GM18870 (cell line): ENCODE results near the gene PALM.

Source experiments
- ATAC-seq: cut with Tn5 transposase; IDR thresholded peaks from one replicate; pipeline ENCODE4 v1.9.1; 2021; ENCODE audit warnings: moderate library complexity; ENCODE audit not compliant: unreplicated experiment

Gene PALM

DNA sequence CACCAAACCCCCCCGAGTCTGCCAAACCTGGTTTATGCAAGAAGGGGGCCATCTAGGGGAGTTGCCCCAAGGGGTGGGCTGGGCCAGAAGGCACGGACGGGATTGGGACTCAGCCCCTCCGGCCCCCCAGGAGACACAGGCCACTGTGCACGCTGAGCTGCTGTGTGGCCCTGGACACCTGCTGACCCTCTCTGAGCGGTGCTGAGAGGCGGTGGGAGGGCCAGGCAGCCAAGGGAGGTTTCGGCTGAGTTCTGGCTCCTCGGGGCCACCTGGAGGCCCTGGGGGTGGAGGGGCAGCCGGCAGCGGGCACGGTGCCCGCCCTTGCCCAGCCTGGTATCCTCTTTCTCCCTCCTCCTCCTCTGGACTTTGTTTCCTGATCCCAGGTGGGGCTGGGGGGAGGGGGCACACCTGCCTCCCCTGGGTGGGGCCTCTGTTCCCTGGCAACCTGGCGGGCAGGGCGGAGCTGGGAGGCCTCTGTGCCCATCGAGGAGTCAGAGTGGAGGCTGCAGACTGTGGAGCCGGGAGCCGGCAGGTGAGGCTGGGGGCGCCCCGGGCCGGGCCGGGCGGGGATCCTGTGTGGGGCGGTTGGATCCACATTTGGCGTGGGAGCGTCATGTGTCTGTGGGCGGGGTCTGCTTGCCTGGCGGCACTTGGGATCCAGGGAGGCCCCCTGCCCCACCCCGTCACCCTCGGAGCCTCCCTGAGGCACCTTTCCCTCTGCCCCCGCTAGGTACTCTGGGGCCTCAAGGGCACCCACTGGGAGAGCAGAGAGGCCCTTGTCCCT lies 42.1 kb downstream of the PALM start, which contains the start of gene MISP:
MISP (plus strand) TSS at position 473 of the 784 bp plus-strand sequence. CDS start 5,835 bp downstream, outside the sequence.
- no peak for ATAC-seq

DNA sequence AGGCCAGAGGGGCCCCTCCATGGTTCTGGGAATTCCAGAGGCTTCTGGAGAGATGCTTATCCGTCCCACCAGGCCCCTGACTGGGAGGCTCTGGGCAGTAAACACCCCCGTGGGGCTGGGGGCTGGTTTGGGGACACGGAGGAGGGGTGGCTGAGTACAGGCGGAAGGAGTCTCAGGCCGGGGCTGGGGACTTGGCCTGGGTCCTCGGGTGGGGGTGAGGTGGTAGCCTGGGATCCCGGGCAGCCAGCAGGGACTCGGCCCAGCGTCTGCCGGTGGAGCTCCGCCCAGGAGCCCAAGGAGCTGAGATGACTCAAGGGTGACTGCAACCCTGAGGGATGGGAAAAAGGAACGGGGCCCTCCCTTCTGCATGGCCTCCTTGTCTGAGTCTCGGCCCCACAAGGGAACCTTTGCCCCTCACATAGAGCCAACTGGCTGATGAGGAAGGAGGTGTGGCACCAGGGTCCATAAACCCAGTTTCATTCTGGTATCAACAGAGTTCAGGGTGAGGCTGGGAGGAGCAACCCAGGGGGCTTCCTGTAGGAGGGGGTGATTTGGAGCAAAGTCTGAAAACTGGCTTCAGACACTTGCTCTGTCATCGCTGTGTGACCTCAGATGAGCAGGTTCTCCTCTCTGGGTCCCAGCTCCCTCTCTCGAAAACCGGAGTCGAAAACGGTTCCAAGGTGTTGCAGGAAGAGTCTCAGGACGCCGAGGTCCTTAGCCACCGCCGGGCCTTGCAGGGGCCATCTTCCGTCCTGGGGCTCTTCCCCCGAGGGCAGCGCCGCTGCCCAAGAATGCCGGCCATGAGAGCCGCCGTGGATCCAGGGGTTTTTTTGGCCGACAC lies 43.0 kb downstream of the PALM start:
- no peak for ATAC-seq

DNA sequence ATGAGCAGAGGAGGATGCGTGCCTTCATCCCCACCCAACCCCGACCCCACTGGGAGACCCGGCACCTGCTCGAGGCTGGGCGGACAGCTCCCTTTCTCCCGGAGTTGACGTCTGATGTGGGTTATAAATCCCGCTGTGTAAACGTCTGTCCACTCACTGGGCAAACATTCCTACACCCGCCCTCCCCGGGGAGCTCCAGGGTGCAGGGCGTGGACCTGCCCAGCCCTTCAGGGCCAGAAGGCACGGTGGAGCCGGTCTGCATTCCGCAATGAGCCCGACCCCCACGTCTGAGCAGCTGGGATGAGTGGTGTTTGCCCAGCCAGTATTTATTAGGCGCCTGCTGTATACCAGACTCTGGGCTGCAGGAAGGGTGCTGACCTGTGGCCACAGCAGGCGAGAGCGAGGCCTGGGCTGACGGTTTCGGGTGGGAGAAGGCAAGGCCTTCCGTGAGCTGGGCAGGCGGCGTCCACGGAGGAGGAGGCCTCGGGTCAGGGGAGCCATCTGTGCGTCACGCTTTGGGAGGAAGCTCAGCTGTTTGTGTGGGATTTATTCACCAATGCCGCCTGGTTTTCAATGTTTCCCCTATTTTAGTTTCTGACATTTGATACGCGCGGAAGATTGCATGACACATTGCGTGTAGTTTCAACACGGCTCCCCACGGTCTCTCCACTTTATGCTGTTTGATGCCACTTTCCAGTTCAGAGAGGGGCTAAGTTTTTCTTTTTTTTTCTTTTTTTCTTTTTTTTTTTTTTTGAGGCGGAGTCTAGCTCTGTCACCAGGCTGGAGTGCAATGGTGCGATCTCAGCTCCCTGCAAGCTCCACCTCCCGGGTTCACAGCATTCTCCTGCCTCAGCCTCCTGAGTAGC lies 44.1 kb downstream of the PALM start:
- no peak for ATAC-seq

DNA sequence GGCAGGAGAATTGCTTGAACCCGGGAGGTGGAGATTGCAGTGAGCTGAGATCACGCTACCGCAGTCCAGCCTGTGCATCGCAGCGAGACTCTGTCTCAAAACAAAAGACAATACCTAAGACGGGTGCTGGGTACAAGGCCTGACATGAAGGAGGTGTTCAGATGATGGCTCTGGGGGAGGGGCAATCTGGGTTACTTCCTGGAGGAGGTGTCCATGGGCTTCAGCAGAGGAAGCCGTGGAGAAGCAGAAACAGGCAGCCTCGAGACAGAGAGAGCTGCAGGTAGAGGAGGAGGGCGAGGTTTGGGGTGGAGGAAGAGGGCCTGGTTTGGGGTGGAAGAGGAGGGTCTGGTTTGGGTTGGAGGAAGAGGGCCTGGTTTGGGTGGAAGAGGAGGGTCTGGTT lies 45.8 kb downstream of the PALM start:
- ATAC-seq = no peak

DNA sequence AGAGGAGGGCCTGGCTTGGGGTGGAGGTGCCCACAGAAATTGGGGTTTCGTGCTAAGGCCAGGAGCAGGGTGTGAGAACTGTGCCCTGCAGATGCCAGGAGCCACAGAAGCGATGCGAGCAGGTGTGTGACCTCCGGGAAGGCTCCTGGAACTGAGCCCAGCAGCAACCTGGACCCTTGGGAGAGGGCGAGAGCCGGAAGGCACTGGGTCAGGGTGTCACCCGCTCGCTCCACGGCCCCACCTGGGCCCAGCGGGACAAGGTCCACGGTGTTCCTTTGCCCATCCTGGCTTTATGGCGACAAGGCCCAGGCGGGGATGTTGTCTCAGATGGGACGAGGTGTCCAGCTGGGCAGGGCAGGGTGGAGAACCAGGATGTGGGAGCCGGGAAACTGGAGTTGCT lies 46.3 kb downstream of the PALM start:
- ATAC-seq = no peak

DNA sequence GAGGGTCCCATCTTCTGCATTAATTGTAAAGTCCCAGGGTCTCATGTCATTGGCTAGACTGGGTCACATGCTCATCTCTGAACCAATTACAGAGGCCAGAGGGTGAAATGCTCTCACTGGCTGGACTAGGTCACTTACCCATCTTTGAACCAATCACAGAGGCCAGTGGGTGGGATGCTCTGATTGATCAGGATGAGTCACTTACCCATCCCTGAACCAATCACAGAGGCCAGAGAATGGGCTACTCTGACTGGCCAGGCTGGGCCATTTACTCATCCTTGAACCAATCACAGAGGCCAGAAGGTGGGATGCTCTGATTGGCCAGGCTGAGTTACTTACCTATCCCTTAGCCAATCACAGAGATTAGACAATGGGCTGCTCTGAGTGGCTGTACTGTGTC lies 47.5 kb downstream of the PALM start:
- no peak for ATAC-seq

DNA sequence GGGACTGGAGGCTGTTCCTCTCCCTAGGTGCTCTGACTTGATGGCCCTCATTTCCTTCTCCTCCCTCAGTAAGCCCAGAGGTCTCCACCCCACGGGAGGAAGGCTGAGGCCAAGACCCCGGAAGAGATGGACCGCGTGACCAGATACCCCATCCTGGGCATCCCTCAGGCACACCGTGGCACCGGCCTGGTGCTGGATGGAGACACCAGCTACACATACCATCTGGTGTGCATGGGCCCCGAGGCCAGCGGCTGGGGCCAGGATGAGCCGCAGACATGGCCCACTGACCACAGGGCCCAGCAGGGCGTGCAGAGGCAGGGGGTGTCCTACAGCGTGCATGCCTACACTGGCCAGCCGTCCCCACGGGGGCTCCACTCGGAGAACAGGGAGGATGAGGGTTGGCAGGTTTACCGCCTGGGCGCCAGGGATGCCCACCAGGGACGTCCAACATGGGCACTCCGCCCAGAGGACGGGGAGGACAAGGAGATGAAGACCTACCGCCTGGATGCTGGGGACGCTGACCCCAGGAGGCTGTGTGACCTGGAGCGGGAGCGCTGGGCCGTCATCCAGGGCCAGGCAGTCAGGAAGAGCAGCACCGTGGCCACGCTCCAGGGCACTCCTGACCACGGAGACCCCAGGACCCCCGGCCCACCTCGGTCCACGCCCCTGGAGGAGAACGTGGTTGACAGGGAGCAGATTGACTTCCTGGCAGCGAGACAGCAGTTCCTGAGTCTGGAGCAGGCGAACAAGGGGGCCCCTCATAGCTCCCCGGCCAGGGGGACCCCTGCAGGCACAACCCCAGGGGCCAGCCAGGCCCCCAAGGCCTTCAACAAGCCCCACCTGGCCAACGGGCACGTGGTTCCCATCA lies 48.3 kb downstream of the PALM start:
- no peak for ATAC-seq

DNA sequence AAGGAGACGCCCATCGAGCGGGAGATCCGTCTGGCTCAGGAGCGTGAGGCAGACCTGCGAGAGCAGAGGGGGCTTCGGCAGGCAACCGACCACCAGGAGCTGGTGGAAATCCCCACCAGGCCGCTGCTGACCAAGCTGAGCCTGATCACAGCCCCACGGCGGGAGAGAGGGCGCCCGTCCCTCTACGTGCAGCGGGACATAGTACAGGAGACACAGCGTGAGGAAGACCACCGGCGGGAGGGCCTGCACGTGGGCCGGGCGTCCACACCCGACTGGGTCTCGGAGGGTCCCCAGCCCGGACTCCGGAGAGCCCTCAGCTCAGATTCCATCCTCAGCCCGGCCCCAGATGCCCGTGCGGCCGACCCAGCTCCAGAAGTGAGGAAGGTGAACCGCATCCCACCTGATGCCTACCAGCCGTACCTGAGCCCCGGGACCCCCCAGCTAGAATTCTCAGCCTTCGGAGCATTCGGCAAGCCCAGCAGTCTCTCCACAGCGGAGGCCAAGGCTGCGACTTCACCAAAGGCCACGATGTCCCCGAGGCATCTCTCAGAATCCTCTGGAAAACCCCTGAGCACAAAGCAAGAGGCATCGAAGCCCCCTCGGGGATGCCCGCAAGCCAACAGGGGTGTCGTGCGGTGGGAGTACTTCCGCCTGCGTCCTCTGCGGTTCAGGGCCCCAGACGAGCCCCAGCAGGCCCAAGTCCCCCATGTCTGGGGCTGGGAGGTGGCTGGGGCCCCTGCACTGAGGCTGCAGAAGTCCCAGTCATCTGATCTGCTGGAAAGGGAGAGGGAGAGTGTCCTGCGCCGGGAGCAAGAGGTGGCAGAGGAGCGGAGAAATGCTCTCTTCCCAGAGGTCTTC lies 49.3 kb downstream of the PALM start:
- no peak for ATAC-seq

DNA sequence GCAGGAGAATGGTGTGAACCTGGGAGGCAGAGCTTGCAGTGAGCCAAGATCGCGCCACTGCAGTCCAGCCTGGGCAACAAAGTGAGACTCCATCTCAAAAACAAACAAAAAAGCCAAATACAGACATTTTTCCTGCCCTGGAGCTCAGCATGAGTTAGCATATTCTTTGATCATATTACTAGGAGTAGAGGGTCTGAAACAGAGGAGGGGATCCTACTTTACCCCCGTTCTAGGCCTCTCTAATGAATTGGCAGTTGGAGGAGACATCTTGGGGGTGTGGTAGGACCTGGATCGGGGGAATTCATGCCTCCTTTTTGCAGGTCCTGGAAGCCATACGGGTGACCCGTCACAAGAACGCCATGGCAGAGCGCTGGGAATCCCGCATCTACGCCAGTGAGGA lies 54.4 kb downstream of the PALM start:
- no peak for ATAC-seq

DNA sequence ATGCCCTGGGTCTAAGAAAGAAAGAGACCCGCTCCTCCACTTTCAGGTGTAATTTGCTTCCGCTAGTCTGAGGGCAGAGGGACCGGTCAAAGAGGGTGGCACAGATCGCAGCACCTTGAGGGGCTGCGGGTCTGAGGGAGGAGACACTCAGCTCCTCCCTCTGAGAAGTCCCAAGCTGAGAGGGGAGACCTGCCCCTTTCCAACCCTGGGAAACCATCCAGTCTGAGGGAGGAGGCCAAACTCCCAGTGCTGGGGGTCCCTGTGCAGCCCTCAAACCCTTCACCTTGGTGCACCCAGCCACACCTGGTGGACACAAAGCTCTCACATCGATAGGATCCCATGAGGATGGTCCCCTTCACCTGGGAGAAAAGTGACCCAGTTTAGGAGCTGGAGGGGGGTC lies 55.1 kb downstream of the PALM start:
- ATAC-seq = no peak

DNA sequence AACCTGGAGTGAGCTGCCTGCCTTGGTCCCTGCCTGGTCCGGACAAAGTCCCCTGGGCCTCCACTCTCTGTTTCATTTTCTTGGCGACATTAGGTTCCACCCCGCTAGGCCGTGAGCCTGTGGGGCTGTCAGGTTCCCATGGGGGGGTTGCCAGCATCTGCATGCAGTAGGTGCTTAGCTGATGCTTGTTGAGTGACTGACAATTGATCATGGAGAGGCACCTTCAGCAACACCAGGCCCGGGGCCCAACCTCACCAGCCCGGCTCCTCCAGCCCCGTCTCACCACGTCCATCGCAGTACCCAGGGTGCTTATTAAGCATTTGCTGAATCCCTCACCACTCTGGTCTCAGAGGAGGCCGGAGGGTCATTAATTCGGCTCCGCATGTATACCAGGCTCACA lies 55.6 kb downstream of the PALM start:
- no peak for ATAC-seq

DNA sequence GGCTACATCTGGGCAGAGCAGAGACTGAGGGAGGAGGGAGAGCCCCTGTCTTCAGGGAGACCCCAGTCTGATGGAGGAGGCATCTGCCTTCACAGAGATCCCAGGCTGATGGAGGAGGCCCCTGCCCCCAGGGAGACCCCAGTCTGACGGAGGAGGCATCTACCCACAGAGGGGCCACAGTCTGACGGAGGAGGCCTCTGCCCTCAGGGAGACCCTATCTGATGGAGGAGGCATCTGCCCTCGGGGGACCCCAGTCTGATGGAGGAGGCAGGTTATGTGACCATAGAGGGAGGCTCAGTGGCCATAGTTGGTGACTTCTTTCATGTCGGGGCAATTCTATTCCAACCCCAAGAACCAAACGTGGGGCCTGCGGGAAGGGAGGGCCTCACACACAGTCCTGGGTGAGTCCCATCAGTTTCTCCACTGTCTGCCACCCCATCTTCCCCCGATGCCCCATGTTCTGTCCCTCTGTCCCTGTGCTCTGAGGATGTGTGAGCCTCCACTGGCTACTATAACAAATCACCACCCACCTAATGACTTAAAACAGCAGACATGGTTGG lies 56.5 kb downstream of the PALM start:
- ATAC-seq = no peak

DNA sequence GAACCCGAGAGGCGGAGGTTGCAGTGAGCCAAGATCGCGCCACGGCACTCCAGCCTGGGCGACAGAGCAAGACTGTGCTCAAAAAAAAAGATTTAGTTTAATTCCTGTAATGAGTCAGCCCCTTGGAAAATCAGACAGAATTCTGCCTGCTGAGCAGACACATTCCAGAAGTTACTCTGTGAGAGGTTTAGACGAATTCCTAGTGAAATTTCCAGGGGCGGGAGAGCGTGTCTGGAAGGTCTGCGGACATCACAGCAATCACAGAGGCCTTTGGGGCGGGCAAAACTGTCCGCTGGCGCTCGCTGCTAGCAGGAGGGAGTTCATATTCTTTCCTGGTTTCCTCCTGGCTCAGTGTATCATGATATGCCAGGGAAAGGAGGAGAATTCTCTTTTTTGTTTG lies 59.7 kb downstream of the PALM start:
- ATAC-seq = no peak

DNA sequence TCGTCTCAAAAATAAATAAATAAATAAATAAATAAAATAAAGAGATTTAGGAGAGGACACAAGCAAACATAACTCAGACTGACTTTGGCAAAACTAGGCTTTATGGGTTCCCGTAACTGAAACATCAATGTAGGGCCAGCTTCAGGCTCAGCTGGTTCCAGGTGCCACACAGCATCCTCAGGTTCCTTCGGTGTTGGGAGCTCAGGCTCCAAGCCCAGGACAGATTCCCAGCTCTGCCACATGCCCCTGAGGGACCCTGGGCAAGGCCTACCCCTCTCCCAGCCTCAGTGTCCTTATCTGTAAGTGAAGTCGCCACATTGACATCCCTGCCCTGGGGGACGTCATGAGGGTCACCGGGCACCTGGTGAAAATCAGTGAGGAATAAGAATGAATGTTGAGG lies 60.9 kb downstream of the PALM start:
- no peak for ATAC-seq

DNA sequence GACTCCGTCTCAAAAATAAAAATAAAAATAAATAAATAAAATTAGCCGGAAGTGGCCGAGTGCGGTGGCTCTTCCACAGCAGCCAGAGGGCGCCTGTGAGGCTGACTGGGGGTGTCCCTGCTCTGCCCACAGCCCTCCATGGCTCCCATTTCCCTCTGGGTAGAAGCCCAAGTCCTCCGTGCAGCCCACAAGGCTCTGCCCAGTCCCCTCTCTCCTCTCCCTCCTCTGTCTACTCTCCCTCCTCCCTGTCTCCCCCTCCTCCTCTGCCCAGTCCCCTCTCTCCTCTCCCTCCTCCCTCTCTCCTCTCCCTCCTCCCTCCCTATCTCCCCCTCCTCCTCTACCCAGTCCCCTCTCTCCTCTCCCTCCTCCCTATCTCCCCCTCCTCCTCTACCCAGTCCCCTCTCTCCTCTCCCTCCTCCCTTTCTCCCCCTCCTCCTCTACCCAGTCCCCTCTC lies 62.6 kb downstream of the PALM start:
- no peak for ATAC-seq

DNA sequence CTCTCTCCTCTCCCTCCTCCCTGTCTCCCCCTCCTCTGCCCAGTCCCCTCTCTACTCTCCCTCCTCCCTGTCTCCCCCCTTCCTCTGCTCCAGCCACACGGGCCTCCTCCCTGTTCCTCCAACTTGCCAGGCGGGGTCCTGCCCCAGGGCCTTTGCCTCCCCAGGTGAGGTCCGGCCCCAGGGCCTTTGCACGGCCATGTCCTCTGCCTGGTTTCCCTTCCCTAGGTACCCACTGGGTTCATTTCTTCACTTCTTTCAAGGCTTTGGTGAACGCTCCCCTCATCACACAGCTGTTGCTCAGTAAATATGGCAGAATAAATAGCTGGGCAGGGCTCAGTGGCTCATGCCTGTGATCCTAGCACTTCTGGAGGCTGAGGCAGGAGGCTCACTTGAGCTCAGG lies 63.3 kb downstream of the PALM start:
- no peak for ATAC-seq

DNA sequence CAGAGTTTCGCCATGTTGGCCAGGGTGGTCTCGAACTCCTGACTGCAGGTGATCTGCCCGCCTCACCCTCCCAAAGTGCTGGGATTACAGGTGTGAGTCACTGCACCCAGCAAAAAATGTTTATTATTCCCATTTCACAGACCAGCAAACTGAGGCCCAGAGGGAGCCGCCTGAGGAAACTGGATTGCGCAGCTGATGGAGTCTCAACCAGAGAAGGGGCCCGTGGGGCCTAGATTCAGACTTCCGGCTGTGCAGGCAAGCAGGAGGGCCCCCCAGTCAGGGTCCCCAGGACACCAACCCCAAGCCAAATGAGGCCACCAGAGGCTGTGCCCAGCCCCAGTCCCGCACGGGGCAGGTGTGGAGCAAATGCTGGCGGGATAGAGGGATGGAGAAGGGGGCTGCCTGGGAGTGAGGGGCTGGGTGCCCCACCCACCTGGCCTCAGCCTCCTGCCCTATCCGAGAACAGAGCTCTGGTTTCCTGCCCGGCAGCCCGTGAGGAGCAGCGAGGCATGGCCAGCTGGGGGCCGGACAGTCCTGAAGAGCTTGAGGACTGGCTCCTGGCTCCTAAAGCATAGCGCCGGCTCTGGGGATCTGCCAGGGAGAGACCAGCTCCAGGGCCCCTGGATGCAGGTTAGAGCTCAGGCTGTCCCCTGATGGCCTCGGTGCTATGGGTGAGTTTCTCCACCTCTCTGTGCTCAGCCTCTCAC lies 64.1 kb downstream of the PALM start:
- no peak for ATAC-seq

DNA sequence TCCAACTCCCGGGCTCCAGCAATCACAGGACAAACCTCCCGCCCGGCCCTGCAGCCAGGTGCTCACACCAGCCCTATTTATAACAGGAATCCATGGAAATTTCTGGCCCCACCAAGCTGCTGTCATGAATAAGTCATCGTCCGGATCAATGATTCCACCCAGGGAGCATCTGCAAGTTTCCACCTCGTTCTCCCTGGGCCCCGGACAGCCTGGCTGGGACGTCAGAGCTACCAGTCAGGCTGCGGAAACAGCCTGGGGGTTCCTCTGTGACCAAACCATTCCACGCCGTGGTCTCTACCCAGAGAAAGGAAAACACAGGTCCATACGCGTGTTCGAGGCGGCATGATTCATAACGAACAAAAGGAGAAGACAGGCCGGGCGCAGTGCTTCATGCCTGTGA lies 67.8 kb downstream of the PALM start:
- no peak for ATAC-seq
